ENCODE measurements around the gene RXRA.

DNA sequence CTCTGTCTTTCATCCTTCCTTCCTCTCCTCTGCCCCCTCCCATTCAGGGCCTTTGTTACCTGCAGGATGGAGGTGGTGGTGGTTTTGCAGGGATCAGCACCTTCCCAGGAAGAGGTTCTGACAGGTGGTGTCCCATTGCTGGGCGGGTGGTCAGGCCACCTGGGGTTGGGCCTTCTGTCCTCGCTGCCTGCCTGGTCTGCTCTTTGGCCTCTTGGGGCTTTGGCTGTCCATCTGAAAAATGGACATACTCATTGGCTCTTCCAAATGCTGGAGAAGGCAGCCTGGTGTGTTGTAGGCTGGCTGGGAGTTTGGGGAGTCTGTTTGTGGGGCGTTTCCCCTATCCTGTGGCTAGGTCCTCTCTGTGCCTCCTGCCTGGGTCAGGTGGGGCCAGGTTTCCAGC lies 4.3 kb downstream of the RXRA start:
- TF ChIP-seq, protein P1, sequence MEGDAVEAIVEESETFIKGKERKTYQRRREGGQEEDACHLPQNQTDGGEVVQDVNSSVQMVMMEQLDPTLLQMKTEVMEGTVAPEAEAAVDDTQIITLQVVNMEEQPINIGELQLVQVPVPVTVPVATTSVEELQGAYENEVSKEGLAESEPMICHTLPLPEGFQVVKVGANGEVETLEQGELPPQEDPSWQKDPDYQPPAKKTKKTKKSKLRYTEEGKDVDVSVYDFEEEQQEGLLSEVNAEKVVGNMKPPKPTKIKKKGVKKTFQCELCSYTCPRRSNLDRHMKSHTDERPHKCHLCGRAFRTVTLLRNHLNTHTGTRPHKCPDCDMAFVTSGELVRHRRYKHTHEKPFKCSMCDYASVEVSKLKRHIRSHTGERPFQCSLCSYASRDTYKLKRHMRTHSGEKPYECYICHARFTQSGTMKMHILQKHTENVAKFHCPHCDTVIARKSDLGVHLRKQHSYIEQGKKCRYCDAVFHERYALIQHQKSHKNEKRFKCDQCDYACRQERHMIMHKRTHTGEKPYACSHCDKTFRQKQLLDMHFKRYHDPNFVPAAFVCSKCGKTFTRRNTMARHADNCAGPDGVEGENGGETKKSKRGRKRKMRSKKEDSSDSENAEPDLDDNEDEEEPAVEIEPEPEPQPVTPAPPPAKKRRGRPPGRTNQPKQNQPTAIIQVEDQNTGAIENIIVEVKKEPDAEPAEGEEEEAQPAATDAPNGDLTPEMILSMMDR (IDR thresholded peaks at IDR 0.05 in 8 of 11, conservative IDR thresholded peaks at IDR 0.05 in 3 of 11): no peak
- no peak for TF ChIP-seq POLR2A (IDR thresholded peaks at IDR 0.05)
- no peak for TF ChIP-seq POLR2AphosphoS5 (IDR thresholded peaks at IDR 0.05)

Data from spleen (tissue), 7 donors.